Vagina (tissue), 2 donors: Measurements from ENCODE around the gene DDX19B. TPM values are rescaled to one million over a fixed set of nuclear protein-coding genes. Genes with fewer than 3 reads are reported as not detected.
A peak's percentile ranks its signal among the peaks of the same experiment; 100 is the strongest.
"Not testable (repeated sequence)": the region's sequence is repeated elsewhere in the genome, so short reads cannot be mapped to it uniquely, and the experiment has no call there.

ENCODE experiments used
- DNase-seq, 2 donors: peaks; one replicate each; pipeline ENCODE4 v3.0.0-alpha.2; 2017; ENCODE audit errors: extremely low spot score in 2 of 2
- H3K27ac ChIP-seq: fragments of 200-600 bp; sonication (generic); one replicate; pipeline ENCODE4 v1.5.1; 2019
- H3K27me3 ChIP-seq: fragments of 200-600 bp; sonication (generic); one replicate; pipeline ENCODE4 v1.5.1; 2019
- H3K36me3 ChIP-seq, 2 donors: fragments of 200-600 bp; sonication (generic); one replicate each; pipeline ENCODE4 v1.5.1; 2017 to 2019
- H3K4me1 ChIP-seq: fragments of 200-600 bp; sonication (generic); one replicate; pipeline ENCODE4 v1.5.1; 2019
- H3K4me3 ChIP-seq, 2 donors: fragments of 200-600 bp; sonication (generic); 1 replicate in 1 of 2; 2 replicates in 1 of 2; pipeline ENCODE4 v1.5.1; 2016 to 2019
- H3K9me3 ChIP-seq: fragments of 200-600 bp; sonication (generic); one replicate; pipeline ENCODE4 v1.5.1; 2019
- CTCF ChIP-seq, 3 experiments: fragments of 450-650 bp in 2 of 3; fragments of 200-600 bp in 1 of 3; sonication (generic) in 1 of 3; IDR thresholded peaks; one replicate each; pipeline ENCODE4 v1.5.1; 2017 to 2019; ENCODE audit warnings: antibody characterized with exemption in 3 of 3, mild to moderate bottlenecking in 2 of 3, moderate library complexity in 2 of 3
- POLR2A ChIP-seq, 2 donors: fragments of 450-650 bp; IDR thresholded peaks; one replicate each; pipeline ENCODE4 v1.6.1; 2017; ENCODE audit warnings: antibody characterized with exemption in 2 of 2, mild to moderate bottlenecking in 2 of 2, moderate library complexity in 2 of 2
- POLR2AphosphoS5 ChIP-seq, 2 donors: sonication (generic); formaldehyde crosslinking; IDR thresholded peaks; one replicate each; pipeline ENCODE4 v1.9.0; 2017; ENCODE audit warnings: antibody characterized with exemption in 2 of 2, mild to moderate bottlenecking in 2 of 2, low read depth in 1 of 2; ENCODE audit not compliant: insufficient read depth in 1 of 2
- intact Hi-C: fragments of 100-400 bp; cut with DNase I; formaldehyde crosslinking; loops from one replicate; pipeline ENCODE4 v1.15.1; 2023
- total RNA-seq: library from RNA; depleted of rRNA; stranded (reverse); fragments of >200 nt; gene quantifications from one replicate; pipeline ENCODE4 v1.2.3, GENCODE V29; 2016

The DDX19B gene
- total RNA-seq, 1 donor from 2014 or later = 47.6 TPM

- H3K27me3 ChIP-seq = no peaks in the 10 kb centered on the region
- no peak for TF ChIP-seq CTCF (IDR thresholded peaks at IDR 0.05)
- TF ChIP-seq POLR2AphosphoS5 (IDR thresholded peaks at IDR 0.05; ENCODE audit: insufficient read depth in 1 of 2, low read depth in 1 of 2) = no peak
- TF ChIP-seq POLR2A (IDR thresholded peaks at IDR 0.05) = no peak
- peaks cover 0 to 96% of the 10 kb centered on the region in 2 donors for H3K36me3 ChIP-seq
- no peaks in the 10 kb centered on the region for H3K4me1 ChIP-seq
- intact Hi-C loops = no loop called here
- H3K9me3 ChIP-seq = no peaks in the 10 kb centered on the region
- no peak overlapping the region for H3K4me3 ChIP-seq
- H3K27ac ChIP-seq = no peak overlapping the region
- DNase-seq = no peak
Measured at GRCh38 chr16:70258065-70258464, 40.9 kb upstream of the DDX19B start.

- Histone ChIP-seq H3K4me1 (no peaks in the 10 kb centered on the region), H3K36me3 (peaks cover 0 to 97% of the 10 kb centered on the region in 2 donors), H3K9me3 (no peaks in the 10 kb centered on the region), H3K27ac (no peak overlapping the region), H3K4me3 (no peak overlapping the region), H3K27me3 (no peaks in the 10 kb centered on the region)
- TF ChIP-seq POLR2A (IDR thresholded peaks at IDR 0.05) (no peak), CTCF (IDR thresholded peaks at IDR 0.05) (no peak), POLR2AphosphoS5 (IDR thresholded peaks at IDR 0.05; ENCODE audit: insufficient read depth in 1 of 2, low read depth in 1 of 2) (no peak)
- DNase-seq = no peak
- intact Hi-C loops = no loop called here
Measured at GRCh38 chr16:70258946-70259345, 40.0 kb upstream of the DDX19B start.

- H3K4me3 ChIP-seq, H3K27me3 ChIP-seq, H3K4me1 ChIP-seq, intact Hi-C loops, H3K27ac ChIP-seq, DNase-seq, H3K9me3 ChIP-seq: not testable (repeated sequence)
- peaks cover 4 to 98% of the 10 kb centered on the region in 2 donors for H3K36me3 ChIP-seq
Measured at GRCh38 chr16:70259903-70260302, 39.1 kb upstream of the DDX19B start.

- Histone ChIP-seq H3K27me3 (no peaks in the 10 kb centered on the region), H3K4me1 (no peaks in the 10 kb centered on the region), H3K36me3 (peaks cover 10 to 93% of the 10 kb centered on the region in 2 donors), H3K27ac (no peak overlapping the region), H3K9me3 (no peaks in the 10 kb centered on the region), H3K4me3 (no peak overlapping the region)
- TF ChIP-seq CTCF (IDR thresholded peaks at IDR 0.05) (peak in 2 of 3 experiments; percentile 27 to 36), POLR2AphosphoS5 (IDR thresholded peaks at IDR 0.05; ENCODE audit: insufficient read depth in 1 of 2, low read depth in 1 of 2) (no peak)
- intact Hi-C loops = no loop called here
- DNase-seq = no peak
Measured at GRCh38 chr16:70267516-70267915, 31.5 kb upstream of the DDX19B start.

- H3K4me3 ChIP-seq, H3K27me3 ChIP-seq, DNase-seq, H3K9me3 ChIP-seq, intact Hi-C loops, H3K27ac ChIP-seq, H3K4me1 ChIP-seq: not testable (repeated sequence)
- peaks cover 10 to 88% of the 10 kb centered on the region in 2 donors for H3K36me3 ChIP-seq
Measured at GRCh38 chr16:70267922-70268321, 31.1 kb upstream of the DDX19B start.

GRCh38 chr16:70269471-70269870 lies 29.5 kb upstream of the DDX19B start:
- peaks cover 10 to 80% of the 10 kb centered on the region in 2 donors for H3K36me3 ChIP-seq
- H3K27ac ChIP-seq = no peak overlapping the region
- H3K27me3 ChIP-seq = no peaks in the 10 kb centered on the region
- no peak for TF ChIP-seq POLR2A (IDR thresholded peaks at IDR 0.05)
- TF ChIP-seq CTCF (IDR thresholded peaks at IDR 0.05) = no peak
- no peak for TF ChIP-seq POLR2AphosphoS5 (IDR thresholded peaks at IDR 0.05; ENCODE audit: insufficient read depth in 1 of 2, low read depth in 1 of 2)
- no peak for DNase-seq
- intact Hi-C loops = no loop called here
- no peak overlapping the region for H3K4me3 ChIP-seq
- H3K4me1 ChIP-seq = no peaks in the 10 kb centered on the region
- no peaks in the 10 kb centered on the region for H3K9me3 ChIP-seq
